Astrocyte of the spinal cord (primary cell): ENCODE data around the gene NHLRC4.
A peak's percentile ranks its signal among the peaks of the same experiment; 100 is the strongest.
"Not testable (repeated sequence)": the region's sequence is repeated elsewhere in the genome, so short reads cannot be mapped to it uniquely, and the experiment has no call there.

Experiments used
- DNase-seq: peaks from one replicate; pipeline ENCODE4 v3.0.0; 2011; ENCODE audit warnings: low read depth, low spot score
- H3K4me3 ChIP-seq: 2 replicates; pipeline ENCODE4 v1.5.1; 2011; ENCODE audit warnings: low read depth, mild to moderate bottlenecking, low read length, moderate library complexity
- in situ Hi-C: cut with HindIII; loops from 2 replicates; pipeline ENCODE4 v1.10.0; 2017; ENCODE audit warnings: low sequenced_read_pairs
- TF ChIP-seq, protein P1 (sequence below): IDR thresholded peaks from 2 replicates; pipeline ENCODE4 v1.5.1; 2012; ENCODE audit warnings: low read depth, mild to moderate bottlenecking, low read length, inconsistent platforms

NHLRC4 gene

DNA sequence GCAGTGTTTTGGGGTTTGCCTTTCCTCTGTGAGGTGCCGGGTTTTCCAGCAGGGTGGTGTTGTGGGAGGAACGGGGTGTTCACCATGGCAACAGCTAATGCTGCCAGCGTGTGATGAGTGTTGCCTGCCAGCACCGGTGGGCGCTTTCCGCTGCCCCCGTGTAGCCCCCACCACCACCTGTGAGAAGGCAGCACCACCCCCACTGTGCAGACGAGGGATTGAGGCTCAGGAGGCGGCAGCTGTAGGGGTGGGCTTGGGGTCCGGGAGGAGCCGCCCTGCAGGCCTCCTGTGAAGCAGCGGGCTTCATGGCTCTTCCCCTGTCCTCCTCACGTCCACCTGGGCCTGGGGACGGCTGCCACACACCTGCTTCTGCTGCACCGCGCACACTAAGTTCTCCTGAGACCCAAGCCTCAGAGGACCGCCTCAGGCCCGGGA is 28.3 kb downstream of the NHLRC4 start:
- no peak overlapping the region for H3K4me3 ChIP-seq
- in situ Hi-C loops = no loop called here
- DNase-seq = no peak
- TF ChIP-seq, protein P1, sequence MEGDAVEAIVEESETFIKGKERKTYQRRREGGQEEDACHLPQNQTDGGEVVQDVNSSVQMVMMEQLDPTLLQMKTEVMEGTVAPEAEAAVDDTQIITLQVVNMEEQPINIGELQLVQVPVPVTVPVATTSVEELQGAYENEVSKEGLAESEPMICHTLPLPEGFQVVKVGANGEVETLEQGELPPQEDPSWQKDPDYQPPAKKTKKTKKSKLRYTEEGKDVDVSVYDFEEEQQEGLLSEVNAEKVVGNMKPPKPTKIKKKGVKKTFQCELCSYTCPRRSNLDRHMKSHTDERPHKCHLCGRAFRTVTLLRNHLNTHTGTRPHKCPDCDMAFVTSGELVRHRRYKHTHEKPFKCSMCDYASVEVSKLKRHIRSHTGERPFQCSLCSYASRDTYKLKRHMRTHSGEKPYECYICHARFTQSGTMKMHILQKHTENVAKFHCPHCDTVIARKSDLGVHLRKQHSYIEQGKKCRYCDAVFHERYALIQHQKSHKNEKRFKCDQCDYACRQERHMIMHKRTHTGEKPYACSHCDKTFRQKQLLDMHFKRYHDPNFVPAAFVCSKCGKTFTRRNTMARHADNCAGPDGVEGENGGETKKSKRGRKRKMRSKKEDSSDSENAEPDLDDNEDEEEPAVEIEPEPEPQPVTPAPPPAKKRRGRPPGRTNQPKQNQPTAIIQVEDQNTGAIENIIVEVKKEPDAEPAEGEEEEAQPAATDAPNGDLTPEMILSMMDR = no peak

DNA sequence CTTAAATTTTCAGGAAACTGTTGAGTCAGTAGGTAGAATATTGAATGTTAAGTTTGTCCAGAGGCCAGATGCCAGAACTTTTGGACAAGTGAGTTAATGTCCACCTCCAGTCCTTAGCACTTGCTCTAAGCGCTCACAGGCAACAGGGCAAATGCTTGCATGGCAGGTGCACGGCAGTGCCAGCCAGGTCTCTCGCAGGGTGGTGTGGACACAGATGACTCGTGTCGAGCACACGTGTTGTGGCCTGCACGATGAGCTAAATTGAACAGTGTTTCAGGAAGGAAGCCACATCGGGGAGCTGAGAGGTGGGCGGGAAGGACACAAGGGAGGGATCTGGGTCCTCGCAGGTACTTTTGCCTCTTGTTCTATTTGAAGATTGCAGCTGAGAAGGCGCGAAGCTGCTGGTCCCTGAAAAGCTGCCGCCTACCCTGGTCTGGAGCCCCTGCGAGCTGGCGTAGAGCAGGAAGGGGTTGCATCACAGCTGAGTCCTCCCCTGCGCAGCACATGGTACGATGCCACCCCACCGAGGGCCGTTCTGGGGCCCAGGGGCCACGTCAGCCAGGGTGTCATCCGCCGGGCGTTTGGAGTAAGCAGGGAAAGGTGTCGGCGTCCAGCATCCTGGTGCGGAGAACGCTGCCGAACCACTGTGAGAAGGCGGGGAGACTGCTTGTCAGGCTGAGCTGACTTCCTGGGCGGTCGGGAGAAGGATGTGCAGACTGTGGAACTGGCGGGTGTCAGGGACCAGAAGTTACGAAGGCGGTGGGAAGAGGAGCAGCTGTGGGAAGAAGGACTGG is 29.3 kb downstream of the NHLRC4 start:
- no peak overlapping the region for H3K4me3 ChIP-seq
- in situ Hi-C loops = no loop called here
- DNase-seq = no peak
- TF ChIP-seq, protein P1 = no peak

DNA sequence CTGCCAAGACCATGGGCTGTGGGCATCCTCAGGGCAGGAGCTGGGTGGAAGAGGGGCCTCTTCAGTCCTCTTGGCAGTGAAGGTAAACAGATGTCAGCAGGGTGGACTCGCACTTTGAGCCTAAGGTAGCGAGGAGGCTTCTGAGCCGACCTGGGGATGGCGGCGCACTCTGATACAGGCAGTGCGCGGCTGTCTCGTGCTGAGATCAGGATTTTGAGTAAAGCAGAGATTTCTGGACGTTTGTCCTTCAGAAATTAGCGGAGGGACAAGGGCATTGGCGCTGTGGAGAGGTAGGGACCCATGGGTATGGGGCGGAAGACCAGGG is 29.9 kb downstream of the NHLRC4 start:
- H3K4me3 ChIP-seq = no peak overlapping the region
- TF ChIP-seq, protein P1 = no peak
- no peak for DNase-seq
- in situ Hi-C loops = no loop called here

DNA sequence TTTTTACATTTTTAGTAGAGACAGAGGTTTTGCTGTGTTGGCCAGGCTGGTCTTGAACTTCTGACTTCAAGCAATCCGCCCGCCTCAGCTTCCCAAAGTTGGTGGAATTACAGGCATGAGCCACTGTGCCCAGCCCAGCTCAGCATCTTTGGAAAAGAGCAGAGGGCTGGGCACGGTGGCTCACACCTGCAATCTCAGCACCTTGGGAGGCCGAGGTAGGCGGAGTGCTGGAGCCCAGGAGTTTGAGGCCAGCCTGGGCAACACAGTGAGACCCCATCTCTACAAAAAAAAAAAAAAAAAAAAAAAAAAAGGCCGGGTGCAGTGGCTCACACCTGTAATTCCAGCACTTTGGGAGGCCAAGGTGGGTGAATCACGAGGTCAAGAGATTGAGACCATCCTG is 30.9 kb downstream of the NHLRC4 start:
- H3K4me3 ChIP-seq, in situ Hi-C loops, DNase-seq: not testable (repeated sequence)

DNA sequence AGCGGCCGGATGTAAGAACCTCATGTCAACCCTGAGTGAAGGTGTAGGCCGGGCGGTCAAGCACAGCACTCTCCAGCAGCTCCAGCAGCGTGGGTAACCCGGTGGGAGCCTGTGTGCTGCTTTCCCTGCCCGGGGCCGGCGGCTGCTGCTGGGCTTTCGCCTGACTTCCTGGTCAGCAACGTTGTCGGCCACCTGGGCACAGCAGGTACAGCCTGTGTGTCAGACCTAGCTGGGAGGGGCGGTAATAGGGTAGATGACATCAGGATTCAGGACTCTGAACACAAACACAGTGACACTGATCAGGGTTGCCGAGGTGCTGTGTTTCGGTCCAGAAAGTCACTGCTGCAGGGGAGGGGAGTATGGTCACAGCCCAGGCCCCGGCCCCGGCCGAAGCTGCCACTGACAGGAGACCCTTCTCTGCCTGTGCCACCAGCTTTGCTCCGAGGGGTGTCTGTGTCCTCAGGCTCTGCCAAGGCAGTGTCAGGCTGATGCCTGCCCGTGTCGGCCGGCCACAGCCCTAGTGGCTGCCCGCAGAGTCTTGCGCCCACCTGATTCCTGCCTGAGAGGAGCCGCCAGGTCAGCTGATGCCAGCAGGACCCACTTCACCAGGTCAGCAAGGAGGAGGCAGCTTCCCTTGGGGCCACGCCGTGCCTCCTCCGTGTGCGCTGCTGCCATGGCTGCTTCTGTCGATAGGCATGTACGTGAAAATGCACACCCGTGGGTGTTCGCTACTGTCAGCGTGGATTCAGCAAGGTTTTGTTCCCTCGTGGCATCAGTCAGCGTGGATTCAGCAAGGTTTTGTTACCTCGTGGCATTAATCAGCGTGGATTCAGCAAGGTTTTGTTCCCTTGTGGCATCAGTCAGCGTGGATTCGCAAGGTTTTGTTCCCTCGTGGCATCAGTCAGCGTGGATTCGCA is 32.3 kb downstream of the NHLRC4 start:
- TF ChIP-seq, protein P1 = no peak
- no peak overlapping the region for H3K4me3 ChIP-seq
- DNase-seq = no peak
- in situ Hi-C loops = no loop called here

DNA sequence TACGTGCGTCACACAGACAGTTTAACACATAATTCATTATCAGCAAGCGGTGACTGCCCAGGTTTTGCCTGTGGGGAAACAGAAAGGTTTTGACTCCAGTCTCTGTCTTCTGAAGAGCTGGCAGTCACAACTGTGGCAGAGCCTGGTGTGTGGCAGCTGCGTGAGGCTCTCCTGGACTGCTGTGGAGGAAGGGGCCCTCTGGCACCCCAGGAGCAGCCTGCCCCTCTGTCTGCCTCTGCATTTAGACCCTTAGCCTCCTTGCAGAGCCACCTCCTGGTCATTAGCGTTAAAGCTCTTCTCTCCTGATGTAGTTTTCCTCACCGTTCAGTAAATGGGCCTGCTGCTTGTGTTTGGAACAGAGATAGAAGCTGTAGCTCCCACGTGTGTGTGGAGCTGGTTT is 34.0 kb downstream of the NHLRC4 start:
- TF ChIP-seq, protein P1 = peak; percentile 27
- no peak for DNase-seq
- in situ Hi-C loops = no loop called here
- H3K4me3 ChIP-seq = no peak overlapping the region

DNA sequence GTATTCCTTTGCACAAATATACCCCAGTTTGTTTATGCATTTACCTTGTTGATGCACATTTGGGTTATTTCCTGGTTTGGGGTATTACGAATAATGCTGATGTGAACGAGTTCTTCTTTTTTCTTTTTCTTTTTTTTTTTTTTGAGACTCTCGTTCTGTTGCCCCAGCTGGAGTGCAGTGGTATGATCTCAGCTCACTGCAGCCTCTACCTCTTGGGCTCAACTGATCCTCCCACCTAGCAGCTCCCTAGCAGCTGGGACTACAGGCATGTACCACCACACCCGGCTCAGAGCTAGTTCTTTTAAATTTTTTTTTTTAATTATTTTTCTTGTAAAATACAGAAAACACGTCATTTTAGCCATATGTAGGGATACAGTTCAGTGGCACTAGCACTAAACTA is 37.1 kb downstream of the NHLRC4 start:
- in situ Hi-C loops = no loop called here
- H3K4me3 ChIP-seq = no peak overlapping the region
- no peak for DNase-seq
- TF ChIP-seq, protein P1 = no peak
